Sigmoid colon (tissue), 7 donors: ENCODE data around the gene KMT2E. TPM values are rescaled to one million over a fixed set of nuclear protein-coding genes. Genes with fewer than 3 reads are reported as not detected.
"Not testable (repeated sequence)": the region's sequence is repeated elsewhere in the genome, so short reads cannot be mapped to it uniquely, and the experiment has no call there.

Experiments
- DNase-seq: peaks from one replicate; pipeline ENCODE4 v3.0.0-alpha.2; 2019
- H3K27ac ChIP-seq, 4 donors: fragments of 200-600 bp; sonication (generic); one replicate each; pipeline ENCODE4 v1.5.1; 2016 to 2019; ENCODE audit warnings: mild to moderate bottlenecking in 1 of 4
- H3K27me3 ChIP-seq, 3 donors: fragments of 200-600 bp; sonication (generic); one replicate each; pipeline ENCODE4 v1.5.1; 2019; ENCODE audit warnings: mild to moderate bottlenecking in 1 of 3
- H3K36me3 ChIP-seq, 4 donors: fragments of 200-600 bp; sonication (generic); one replicate each; pipeline ENCODE4 v1.5.1; 2016 to 2019
- H3K4me1 ChIP-seq, 4 donors: fragments of 200-600 bp; sonication (generic); one replicate each; pipeline ENCODE4 v1.5.1; 2017 to 2019
- H3K4me3 ChIP-seq, 4 donors: fragments of 200-600 bp; sonication (generic); one replicate each; pipeline ENCODE4 v1.5.1; 2017 to 2019; ENCODE audit warnings: mild to moderate bottlenecking in 2 of 4, moderate library complexity in 1 of 4
- H3K9me3 ChIP-seq, 4 donors: fragments of 200-600 bp in 3 of 4; sonication (generic) in 3 of 4; one replicate each; pipeline versions ENCODE4 v1.5.1 to v1.6.1; 2013 to 2019
- EP300 ChIP-seq, 4 donors: sonication (generic); formaldehyde crosslinking; IDR thresholded peaks; one replicate each; pipeline ENCODE4 v1.6.1; 2017; ENCODE audit warnings: antibody characterized with exemption in 4 of 4
- POLR2A ChIP-seq, 2 donors: fragments of 450-650 bp; IDR thresholded peaks; one replicate each; pipeline ENCODE4 v1.6.1; 2016; ENCODE audit warnings: antibody characterized with exemption in 2 of 2, mild to moderate bottlenecking in 2 of 2, moderate library complexity in 2 of 2
- POLR2AphosphoS5 ChIP-seq, 4 donors: sonication (generic); formaldehyde crosslinking; IDR thresholded peaks; one replicate each; pipeline ENCODE4 v1.6.1; 2017; ENCODE audit warnings: antibody characterized with exemption in 4 of 4
- WGBS, 2 donors: extraction: QIAGEN DNeasy Blood & Tissue Kit; methylation state at CpG; one replicate each; pipeline ENCODE4 v1.1.7; 2013; 5-methylcytosine and 5-hydroxymethylcytosine counted together
- intact Hi-C: fragments of 100-400 bp; cut with DNase I; formaldehyde crosslinking; loops from one replicate; pipeline ENCODE4 v1.15.1; 2023
- polyA plus RNA-seq, 3 donors: library from polyadenylated mRNA; stranded (reverse); fragments of 200-250 nt; gene quantifications; one replicate each; pipeline ENCODE4 v1.2.3, GENCODE V29; 2013
- total RNA-seq, 4 donors: library from RNA; depleted of rRNA; stranded (reverse); fragments of >200 nt; gene quantifications; one replicate each; pipeline ENCODE4 v1.1.0, GENCODE V29; 2016
- TF ChIP-seq, protein P1 (sequence below), 4 experiments: fragments of 450-650 bp in 3 of 4; fragments of 200-600 bp in 1 of 4; IDR thresholded peaks; one replicate each; pipeline ENCODE4 v1.5.1; 2016 to 2019; ENCODE audit warnings: antibody characterized with exemption in 4 of 4, mild to moderate bottlenecking in 3 of 4, moderate library complexity in 2 of 4
- donor health status: healthy with polysubstance abuse.
- donor health status: Bipolar disorder and iron deficiency.
- donor health status: healthy.

The KMT2E gene
- total and polyA plus RNA-seq, 7 donors: 20.6 to 109 (median 84.7) TPM

DNA sequence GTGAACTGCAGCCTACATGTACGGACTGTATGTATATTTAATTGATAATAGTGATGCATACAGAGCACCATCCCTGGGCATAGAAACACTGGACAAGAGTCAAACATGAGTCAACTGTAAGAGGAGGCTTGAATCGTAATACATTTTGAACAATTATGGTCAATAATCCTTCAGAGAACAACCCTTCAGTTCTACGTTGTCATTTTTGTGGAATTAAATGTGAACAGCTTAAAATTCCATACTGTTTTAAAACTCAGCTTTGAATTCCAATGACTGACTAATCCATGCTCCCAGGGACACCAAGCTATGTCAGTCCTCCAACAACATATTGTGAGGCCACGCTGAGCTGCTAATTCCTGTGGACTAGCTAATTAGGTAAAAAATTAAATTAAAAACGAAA lies 41.5 kb upstream of the KMT2E start:
- Histone ChIP-seq H3K36me3 (no peaks in the 10 kb centered on the region), H3K9me3 (no peaks in the 10 kb centered on the region), H3K4me1 (peaks cover 0 to 37% (median 25%) of the 10 kb centered on the region in 4 donors), H3K4me3 (no peak overlapping the region), H3K27ac (no peak overlapping the region), H3K27me3 (no peaks in the 10 kb centered on the region)
- WGBS, 2 donors: 43 to 79% methylated on average over 5 of the region's 5 CpGs
- TF ChIP-seq POLR2AphosphoS5 (IDR thresholded peaks at IDR 0.05) (no peak), EP300 (IDR thresholded peaks at IDR 0.05) (no peak), POLR2A (IDR thresholded peaks at IDR 0.05) (no peak)
- TF ChIP-seq, protein P1, sequence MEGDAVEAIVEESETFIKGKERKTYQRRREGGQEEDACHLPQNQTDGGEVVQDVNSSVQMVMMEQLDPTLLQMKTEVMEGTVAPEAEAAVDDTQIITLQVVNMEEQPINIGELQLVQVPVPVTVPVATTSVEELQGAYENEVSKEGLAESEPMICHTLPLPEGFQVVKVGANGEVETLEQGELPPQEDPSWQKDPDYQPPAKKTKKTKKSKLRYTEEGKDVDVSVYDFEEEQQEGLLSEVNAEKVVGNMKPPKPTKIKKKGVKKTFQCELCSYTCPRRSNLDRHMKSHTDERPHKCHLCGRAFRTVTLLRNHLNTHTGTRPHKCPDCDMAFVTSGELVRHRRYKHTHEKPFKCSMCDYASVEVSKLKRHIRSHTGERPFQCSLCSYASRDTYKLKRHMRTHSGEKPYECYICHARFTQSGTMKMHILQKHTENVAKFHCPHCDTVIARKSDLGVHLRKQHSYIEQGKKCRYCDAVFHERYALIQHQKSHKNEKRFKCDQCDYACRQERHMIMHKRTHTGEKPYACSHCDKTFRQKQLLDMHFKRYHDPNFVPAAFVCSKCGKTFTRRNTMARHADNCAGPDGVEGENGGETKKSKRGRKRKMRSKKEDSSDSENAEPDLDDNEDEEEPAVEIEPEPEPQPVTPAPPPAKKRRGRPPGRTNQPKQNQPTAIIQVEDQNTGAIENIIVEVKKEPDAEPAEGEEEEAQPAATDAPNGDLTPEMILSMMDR (IDR thresholded peaks at IDR 0.05): no peak
- DNase-seq: no peak
- intact Hi-C loops: no loop called here

DNA sequence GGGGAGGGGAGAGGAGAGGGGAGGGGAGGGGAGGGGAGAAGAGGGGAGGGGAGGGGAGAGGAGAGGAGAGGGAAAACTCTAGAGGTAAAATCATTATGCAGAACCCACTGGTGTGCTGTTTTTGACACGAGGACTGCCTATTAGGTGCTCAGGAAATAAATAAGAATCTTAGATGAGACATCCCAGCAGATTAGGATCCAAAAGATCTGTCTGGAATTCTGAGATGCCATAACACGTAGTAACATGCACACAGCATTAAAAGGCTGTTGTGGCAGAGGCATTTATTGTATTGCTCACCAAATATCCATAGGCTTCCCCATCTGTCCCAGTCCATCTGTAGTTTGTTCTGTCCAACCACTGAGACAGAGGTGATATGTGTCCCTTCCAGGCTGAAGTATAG lies 40.8 kb upstream of the KMT2E start:
- TF ChIP-seq EP300 (IDR thresholded peaks at IDR 0.05) (no peak), POLR2AphosphoS5 (IDR thresholded peaks at IDR 0.05) (no peak), POLR2A (IDR thresholded peaks at IDR 0.05) (no peak)
- TF ChIP-seq, protein P1 (IDR thresholded peaks at IDR 0.05): no peak
- H3K27ac ChIP-seq: peak overlapping the region in 3 of 4 donors; percentile 35 to 57 (median 53)
- no peaks in the 10 kb centered on the region for H3K36me3 ChIP-seq
- no peak for DNase-seq
- no peak overlapping the region for H3K4me3 ChIP-seq
- no peaks in the 10 kb centered on the region for H3K27me3 ChIP-seq
- intact Hi-C loops: no loop called here
- H3K4me1 ChIP-seq: peaks cover 0 to 37% (median 31%) of the 10 kb centered on the region in 4 donors
- H3K9me3 ChIP-seq: no peaks in the 10 kb centered on the region
- WGBS, 2 donors: 67 to 76% methylated on average over 2 of the region's 2 CpGs

DNA sequence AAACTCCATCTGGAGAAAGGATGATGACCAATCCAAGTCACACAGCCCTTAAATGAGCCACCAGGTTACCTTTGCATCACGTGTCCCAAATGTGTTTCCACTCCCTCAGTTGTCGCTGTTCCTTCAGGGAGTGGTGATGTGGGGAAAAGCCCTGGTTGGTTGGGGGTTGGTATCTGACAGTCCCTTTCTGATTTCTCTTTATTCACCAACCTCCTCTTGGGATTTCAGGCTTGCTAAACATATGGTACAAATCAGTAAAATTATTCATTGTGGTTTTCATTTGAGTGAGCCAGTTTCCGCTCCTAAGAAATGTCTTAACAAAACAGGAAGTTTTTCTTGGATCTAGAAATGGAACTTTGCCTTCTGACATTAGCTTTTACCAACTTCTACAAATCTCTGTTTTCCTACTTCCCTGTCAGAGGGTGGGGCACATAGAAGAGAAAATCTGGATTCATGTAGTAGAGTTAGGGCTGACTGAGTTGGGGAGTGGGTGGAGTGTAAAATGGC lies 40.0 kb upstream of the KMT2E start:
- Histone ChIP-seq H3K4me3 (no peak overlapping the region), H3K27me3 (no peaks in the 10 kb centered on the region), H3K4me1 (peaks cover 0 to 41% (median 34%) of the 10 kb centered on the region in 4 donors), H3K9me3 (no peaks in the 10 kb centered on the region), H3K36me3 (no peaks in the 10 kb centered on the region), H3K27ac (peak overlapping the region in 3 of 4 donors; percentile 35 to 57 (median 53))
- 14 to 41% methylated on average over 3 of the region's 3 CpGs for WGBS, 2 donors
- TF ChIP-seq, protein P1 (IDR thresholded peaks at IDR 0.05): no peak
- TF ChIP-seq POLR2AphosphoS5 (IDR thresholded peaks at IDR 0.05): peak in 1 of 4 donors; percentile 13
- intact Hi-C loops: no loop called here
- no peak for DNase-seq

DNA sequence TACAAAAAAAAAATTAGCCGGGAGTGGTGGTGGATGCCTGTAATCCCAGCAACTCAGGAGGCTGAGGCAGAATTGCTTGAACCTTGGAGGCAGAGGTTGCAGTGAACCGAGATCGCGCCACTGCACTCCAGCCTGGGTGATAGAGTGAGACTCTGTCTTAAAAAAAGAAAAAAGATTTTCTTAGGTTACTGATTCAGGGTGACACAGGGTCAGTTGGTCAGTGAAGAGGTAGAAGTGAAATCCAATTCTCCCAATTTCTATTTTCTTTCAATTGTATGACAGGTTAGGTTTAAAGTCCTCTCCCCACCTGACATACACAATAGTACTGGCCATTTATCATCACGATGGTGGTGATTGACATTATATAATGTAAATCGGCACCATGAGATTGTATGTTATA lies 38.5 kb upstream of the KMT2E start:
- H3K27me3 ChIP-seq, DNase-seq, H3K36me3 ChIP-seq, H3K27ac ChIP-seq, H3K4me3 ChIP-seq, H3K9me3 ChIP-seq, intact Hi-C loops: not testable (repeated sequence)
- WGBS, 2 donors: 84 to 90% methylated on average over 6 of the region's 6 CpGs
- H3K4me1 ChIP-seq: peaks cover 0 to 53% (median 47%) of the 10 kb centered on the region in 4 donors

DNA sequence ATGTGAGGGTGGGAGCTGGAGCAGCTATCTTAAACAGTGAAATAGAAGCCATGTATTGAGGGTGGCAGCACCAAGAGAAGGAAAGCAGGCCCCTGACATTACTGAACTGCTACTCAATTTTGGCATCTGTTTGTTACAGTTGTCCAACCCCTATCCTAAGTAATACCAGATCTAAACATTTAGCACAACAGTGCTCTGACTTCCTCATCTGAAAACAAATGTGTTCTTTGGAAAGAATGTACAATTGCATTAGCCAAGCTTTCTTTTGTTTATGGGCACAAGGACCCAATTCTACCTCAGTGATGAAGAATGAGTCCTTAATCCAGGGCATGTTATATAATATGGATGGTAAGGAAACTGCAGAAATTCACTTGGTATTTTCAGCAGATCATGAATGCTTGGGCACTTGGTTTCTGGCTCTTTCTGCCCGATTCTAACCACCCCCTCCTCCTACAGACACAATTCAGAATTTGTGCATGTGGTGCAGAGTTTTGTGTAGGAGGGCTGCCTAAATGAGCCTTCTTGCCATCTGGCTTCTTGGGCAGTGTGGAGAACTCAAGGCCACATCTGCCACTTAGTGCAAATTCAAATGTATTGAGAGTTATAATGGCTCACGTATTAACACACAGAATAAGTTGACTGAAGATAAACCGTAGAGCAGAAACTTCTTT lies 36.9 kb upstream of the KMT2E start:
- Histone ChIP-seq H3K4me3 (no peak overlapping the region), H3K27ac (peak overlapping the region; percentile 60 to 93 (median 70)), H3K4me1 (peaks cover 0 to 64% (median 51%) of the 10 kb centered on the region in 4 donors), H3K27me3 (no peaks in the 10 kb centered on the region), H3K9me3 (no peaks in the 10 kb centered on the region), H3K36me3 (no peaks in the 10 kb centered on the region)
- TF ChIP-seq POLR2A (IDR thresholded peaks at IDR 0.05): no peak
- TF ChIP-seq, protein P1 (IDR thresholded peaks at IDR 0.05): no peak
- no peak for TF ChIP-seq POLR2AphosphoS5 (IDR thresholded peaks at IDR 0.05)
- no peak for TF ChIP-seq EP300 (IDR thresholded peaks at IDR 0.05)
- DNase-seq: no peak
- intact Hi-C loops: no loop called here
- 20 to 62% methylated on average over 3 of the region's 3 CpGs for WGBS, 2 donors
